Bronchial smooth muscle cell (primary cell): ENCODE data around the gene NPTXR. TPM values are rescaled to one million over a fixed set of nuclear protein-coding genes. Genes with fewer than 3 reads are reported as not detected.

ENCODE experiments used
- total RNA-seq: library from RNA; depleted of rRNA; stranded (reverse); fragments of >200 nt; gene quantifications from 2 replicates; pipeline ENCODE4 v1.2.1, GENCODE V29; 2014

NPTXR gene
- total RNA-seq = 0.26 and 1.1 TPM in 2 replicates

DNA sequence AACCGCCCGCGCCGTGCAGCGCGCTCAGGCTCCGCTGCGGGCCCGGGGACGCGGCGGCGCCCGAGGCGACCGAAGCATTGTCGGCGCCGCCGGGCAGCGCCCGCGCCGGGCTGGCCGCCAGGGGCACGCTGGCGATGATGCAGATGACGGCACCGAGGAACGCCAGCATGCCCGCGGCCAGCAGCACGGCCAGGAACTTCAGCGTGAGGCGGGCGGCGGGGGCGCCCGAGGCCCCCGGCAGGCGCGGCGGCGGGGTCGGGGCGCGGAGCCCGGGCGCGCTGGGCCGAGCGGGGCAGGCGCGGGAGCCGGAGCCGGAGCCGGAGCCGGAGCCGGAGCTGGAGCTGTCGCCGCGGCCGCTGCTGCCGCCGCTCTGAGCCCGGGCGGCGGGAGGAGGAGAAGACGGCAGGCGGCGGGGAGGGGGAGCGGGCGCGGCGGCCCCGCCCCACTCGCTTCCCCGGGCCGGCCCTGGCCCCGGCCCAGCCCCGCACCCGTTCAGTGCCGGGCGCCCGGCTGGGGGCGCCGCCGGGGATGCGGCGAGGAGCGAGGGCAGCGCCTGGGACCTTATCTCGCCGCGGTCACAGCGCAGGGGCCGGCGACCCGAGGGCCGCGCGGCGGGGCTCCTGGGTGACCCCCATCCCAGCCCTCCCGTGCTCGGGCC is at the start of gene NPTXR:
Gene NPTXR (minus strand): TSS at position 372 of the 658 bp plus-strand sequence.

DNA sequence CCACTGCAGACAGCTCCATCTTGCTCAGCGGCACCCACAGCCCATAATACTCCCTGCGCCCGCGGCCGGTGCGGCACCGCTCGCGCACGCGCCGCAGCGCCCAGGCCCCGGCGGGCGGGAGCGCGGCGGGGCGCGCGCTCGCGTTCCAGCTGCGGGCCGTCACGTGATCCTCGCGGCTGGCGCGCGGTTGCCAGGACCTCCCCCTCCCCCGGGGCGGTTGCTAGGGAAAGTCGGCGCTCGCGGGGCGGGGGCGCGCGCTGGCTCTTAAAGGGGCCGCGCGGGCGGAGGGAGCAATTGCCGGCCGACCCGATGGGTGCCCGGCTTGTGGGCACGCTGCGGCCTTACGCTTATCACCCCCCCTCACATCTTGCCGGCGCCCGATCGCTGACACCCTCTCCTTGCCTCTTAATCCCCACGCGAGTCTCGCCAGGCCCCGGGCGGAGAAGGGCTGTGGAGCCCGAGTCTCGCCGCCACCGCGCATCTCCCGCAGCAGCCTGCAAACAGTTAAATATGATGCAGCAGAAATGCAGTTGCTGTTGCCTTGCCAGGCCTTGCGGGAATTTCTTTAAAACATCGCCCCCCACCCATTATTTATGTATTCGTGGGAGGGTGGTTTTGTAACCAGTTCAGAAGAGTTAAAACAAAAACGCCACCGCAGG is 28.5 kb upstream of the NPTXR start, which contains the start of gene CBX6:
Gene CBX6 (minus strand): TSS at position 45 of the 659 bp plus-strand sequence. CDS start 26 bp downstream, at position 19.

DNA sequence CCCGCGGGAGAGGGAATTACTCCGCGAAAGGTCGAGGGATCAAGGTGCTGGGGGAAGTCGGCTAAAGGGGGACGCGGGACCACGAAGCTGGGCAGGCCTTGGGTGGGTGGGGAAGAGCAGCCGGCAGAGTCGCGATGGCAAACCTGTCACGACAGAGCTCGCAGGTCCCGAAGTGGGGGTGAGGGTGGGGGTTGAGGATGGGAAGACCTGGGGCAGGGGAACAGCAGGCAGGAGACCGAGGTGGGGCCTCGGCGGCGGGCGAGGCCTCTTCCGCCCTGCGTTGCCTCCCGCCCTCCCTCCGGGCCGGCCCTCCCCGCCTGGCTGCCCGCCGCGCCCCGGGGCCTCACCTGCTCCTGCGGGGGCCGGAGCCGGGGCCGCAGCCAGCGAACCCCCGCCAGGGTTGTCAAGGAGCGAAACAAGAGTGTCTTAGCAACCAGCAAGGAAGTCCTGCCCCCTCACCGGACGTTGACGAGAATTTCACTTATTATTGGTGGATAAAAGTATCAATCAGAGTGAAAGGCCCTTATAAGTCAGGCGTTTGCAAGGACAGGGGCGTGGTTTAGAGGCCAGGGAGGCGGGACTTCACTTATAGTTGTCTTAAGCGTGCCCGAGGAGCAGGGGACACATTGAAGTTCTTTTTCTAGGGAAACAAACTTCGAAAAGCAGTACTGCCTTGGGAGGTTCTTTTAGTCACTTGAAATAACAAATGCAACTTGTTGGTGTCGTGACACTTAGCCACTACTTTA is 49.9 kb downstream of the NPTXR start, which contains the start of gene DNAL4:
Gene DNAL4 (minus strand): TSS at position 423 of the 746 bp plus-strand sequence. CDS start 11,412 bp downstream, outside the sequence.

Other genes with a start within 250 kb of the NPTXR start
- 1.1 and 2.5 TPM in 2 replicates for gene FAM227A, start 187.6 kb downstream of the NPTXR start, total RNA-seq
- 17.8 TPM in 2 replicates for gene CBY1, start 187.4 kb downstream of the NPTXR start, total RNA-seq
- gene TOMM22, start 162.1 kb downstream of the NPTXR start, total RNA-seq = 50.0 and 72.0 TPM in 2 replicates
- gene JOSD1, start 143.1 kb downstream of the NPTXR start, total RNA-seq = 33.3 and 34.2 TPM in 2 replicates
- gene GTPBP1, start 138.1 kb downstream of the NPTXR start, total RNA-seq = 16.1 and 36.7 TPM in 2 replicates
- 31.8 and 40.4 TPM in 2 replicates for gene SUN2, start 88.0 kb downstream of the NPTXR start, total RNA-seq
- 12.0 and 16.2 TPM in 2 replicates for gene DNAL4, start 49.9 kb downstream of the NPTXR start, total RNA-seq
- 28.5 and 32.8 TPM in 2 replicates for gene CBX6, start 28.2 kb upstream of the NPTXR start, total RNA-seq
- gene APOBEC3A, start 113.6 kb upstream of the NPTXR start, total RNA-seq = not detected in 2 replicates
- gene APOBEC3B, start 138.3 kb upstream of the NPTXR start, total RNA-seq = 0.09 and 0.79 TPM in 2 replicates
- 7.6 and 14.0 TPM in 2 replicates for gene APOBEC3C, start 170.2 kb upstream of the NPTXR start, total RNA-seq
- gene APOBEC3D, start 177.1 kb upstream of the NPTXR start, total RNA-seq = 1.6 and 2.7 TPM in 2 replicates
- gene APOBEC3F, start 196.8 kb upstream of the NPTXR start, total RNA-seq = 6.1 and 11.8 TPM in 2 replicates
- gene APOBEC3G, start 233.2 kb upstream of the NPTXR start, total RNA-seq = 11.7 and 21.6 TPM in 2 replicates